Measurements from ENCODE around the gene KRT79. TPM values are rescaled to one million over a fixed set of nuclear protein-coding genes. Genes with fewer than 3 reads are reported as not detected.

The KRT79 gene
- total RNA-seq, 1 donor from 2014 or later = 0.10 TPM

DNA sequence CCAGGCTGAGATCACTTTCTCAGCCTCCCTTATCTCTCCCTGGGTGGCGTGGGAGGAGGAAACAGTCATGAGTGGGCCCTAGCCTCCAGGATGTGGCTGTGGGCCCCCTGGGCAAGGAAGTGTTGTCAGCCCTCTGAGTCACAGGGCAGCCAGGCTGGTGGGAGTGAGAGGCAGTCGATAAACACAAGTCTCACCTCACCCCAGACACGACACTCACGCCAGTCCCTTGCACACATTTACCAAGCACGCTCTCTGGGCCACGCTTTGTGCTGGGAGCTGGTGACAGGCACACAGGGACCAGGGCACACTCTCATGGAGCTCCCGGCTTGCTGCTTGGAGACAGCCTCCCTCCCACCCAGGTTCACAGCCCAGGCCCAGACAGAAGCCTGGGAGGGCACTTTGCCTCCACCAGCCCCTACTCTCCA lies 1.9 kb upstream of the KRT79 start:
- Mint-ChIP-seq H3K9me3 (ENCODE audit: low read depth) (no peaks in the 10 kb centered on the region), H3K36me3 (ENCODE audit: low read depth) (no peaks in the 10 kb centered on the region), H3K27me3 (ENCODE audit: low read depth) (peaks cover 2% of the 10 kb centered on the region), H3K4me3 (ENCODE audit: unreplicated experiment) (no peak overlapping the region), H3K27ac (ENCODE audit: unreplicated experiment) (peak overlapping the region; percentile 70), H3K4me1 (ENCODE audit: low read depth) (peaks cover 27% of the 10 kb centered on the region)
- TF ChIP-seq, protein P1, sequence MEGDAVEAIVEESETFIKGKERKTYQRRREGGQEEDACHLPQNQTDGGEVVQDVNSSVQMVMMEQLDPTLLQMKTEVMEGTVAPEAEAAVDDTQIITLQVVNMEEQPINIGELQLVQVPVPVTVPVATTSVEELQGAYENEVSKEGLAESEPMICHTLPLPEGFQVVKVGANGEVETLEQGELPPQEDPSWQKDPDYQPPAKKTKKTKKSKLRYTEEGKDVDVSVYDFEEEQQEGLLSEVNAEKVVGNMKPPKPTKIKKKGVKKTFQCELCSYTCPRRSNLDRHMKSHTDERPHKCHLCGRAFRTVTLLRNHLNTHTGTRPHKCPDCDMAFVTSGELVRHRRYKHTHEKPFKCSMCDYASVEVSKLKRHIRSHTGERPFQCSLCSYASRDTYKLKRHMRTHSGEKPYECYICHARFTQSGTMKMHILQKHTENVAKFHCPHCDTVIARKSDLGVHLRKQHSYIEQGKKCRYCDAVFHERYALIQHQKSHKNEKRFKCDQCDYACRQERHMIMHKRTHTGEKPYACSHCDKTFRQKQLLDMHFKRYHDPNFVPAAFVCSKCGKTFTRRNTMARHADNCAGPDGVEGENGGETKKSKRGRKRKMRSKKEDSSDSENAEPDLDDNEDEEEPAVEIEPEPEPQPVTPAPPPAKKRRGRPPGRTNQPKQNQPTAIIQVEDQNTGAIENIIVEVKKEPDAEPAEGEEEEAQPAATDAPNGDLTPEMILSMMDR (IDR thresholded peaks at IDR 0.05) = no peak
- peak; percentile 75 for DNase-seq (ENCODE audit: low spot score)

- TF ChIP-seq, protein P1 (IDR thresholded peaks at IDR 0.05) = no peak
- H3K27me3 Mint-ChIP-seq (ENCODE audit: low read depth) = peaks cover 2% of the 10 kb centered on the region
- no peak overlapping the region for H3K4me3 Mint-ChIP-seq (ENCODE audit: unreplicated experiment)
- no peaks in the 10 kb centered on the region for H3K36me3 Mint-ChIP-seq (ENCODE audit: low read depth)
- DNase-seq (ENCODE audit: low spot score) = peak; percentile 68
- H3K4me1 Mint-ChIP-seq (ENCODE audit: low read depth) = peaks cover 27% of the 10 kb centered on the region
- no peaks in the 10 kb centered on the region for H3K9me3 Mint-ChIP-seq (ENCODE audit: low read depth)
- peak overlapping the region; percentile 70 for H3K27ac Mint-ChIP-seq (ENCODE audit: unreplicated experiment)
Observed at GRCh38 chr12:52835271-52836041, 1.3 kb upstream of the KRT79 start.

DNA sequence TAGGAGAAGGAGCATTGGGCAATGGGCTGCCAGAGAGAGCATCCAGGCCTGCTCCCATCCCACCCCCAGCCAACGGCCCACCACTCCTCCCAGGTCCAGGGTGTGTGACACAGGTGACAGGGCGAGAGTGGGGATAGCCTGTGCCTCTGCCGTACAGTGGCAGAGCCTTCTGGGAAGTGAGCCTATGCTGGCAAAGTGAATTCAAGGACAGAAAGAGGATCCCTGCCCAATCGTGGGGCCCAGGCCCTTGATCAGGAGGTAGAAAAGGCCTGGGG lies 553 bp upstream of the KRT79 start:
- Mint-ChIP-seq H3K4me3 (ENCODE audit: unreplicated experiment) (no peak overlapping the region), H3K9me3 (ENCODE audit: low read depth) (no peaks in the 10 kb centered on the region), H3K27ac (ENCODE audit: unreplicated experiment) (no peak overlapping the region), H3K4me1 (ENCODE audit: low read depth) (peaks cover 27% of the 10 kb centered on the region), H3K27me3 (ENCODE audit: low read depth) (no peaks in the 10 kb centered on the region), H3K36me3 (ENCODE audit: low read depth) (no peaks in the 10 kb centered on the region)
- peak; percentile 61 for DNase-seq (ENCODE audit: low spot score)
- TF ChIP-seq, protein P1 (IDR thresholded peaks at IDR 0.05) = no peak

DNA sequence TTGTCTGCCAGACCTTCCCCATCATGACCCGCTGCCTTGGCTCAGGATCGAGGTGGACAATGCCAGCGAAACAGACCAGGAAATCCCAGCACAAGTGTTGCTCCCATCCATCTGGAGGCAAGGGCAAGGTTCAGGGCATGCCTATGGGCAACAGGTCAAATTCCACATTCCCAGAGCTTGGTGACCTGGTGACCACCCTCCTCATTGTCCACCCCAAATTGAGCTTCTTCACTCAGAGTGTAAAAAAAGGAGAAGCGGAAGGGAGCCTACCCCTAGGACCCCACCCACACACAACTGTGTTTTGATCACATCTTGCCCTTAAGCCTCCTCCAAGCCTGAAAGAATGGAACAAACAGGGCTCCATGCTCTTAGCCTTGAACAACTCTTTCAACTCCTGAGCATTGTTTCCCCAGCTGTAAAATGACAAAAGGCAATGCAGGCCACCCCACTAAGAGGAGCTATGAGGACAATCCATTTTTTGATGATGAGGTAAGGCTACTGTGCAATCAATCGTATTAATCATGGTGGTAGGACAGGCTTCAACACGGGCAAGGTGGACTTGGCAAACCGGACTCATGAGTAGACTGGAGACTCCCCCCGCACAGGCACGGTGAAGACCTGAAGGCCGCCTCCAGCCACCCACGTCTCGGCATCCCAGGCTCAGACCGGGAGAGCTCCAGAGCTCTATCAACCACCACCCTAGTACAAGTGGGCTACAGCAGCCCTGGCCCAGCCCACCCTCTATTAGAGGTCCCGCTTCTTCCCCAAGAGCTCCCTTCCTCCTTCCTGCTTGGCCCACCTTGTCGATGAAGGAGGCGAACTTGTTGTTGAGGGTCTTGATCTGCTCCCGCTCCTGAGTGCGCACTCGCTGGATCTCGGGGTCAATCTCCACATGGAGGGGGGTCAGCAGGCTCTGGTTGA lies 866 bp downstream of the KRT79 start:
- H3K4me3 Mint-ChIP-seq (ENCODE audit: unreplicated experiment) = no peak overlapping the region
- H3K27ac Mint-ChIP-seq (ENCODE audit: unreplicated experiment) = no peak overlapping the region
- peaks cover 30% of the 10 kb centered on the region for H3K4me1 Mint-ChIP-seq (ENCODE audit: low read depth)
- H3K27me3 Mint-ChIP-seq (ENCODE audit: low read depth) = no peaks in the 10 kb centered on the region
- H3K9me3 Mint-ChIP-seq (ENCODE audit: low read depth) = no peaks in the 10 kb centered on the region
- no peaks in the 10 kb centered on the region for H3K36me3 Mint-ChIP-seq (ENCODE audit: low read depth)
- TF ChIP-seq, protein P1 (IDR thresholded peaks at IDR 0.05) = no peak
- peak; percentile 32 for DNase-seq (ENCODE audit: low spot score)

GRCh38 chr12:52832451-52832850 lies 1.7 kb downstream of the KRT79 start:
- H3K27me3 Mint-ChIP-seq (ENCODE audit: low read depth) = no peaks in the 10 kb centered on the region
- no peaks in the 10 kb centered on the region for H3K9me3 Mint-ChIP-seq (ENCODE audit: low read depth)
- no peak overlapping the region for H3K4me3 Mint-ChIP-seq (ENCODE audit: unreplicated experiment)
- peaks cover 27% of the 10 kb centered on the region for H3K4me1 Mint-ChIP-seq (ENCODE audit: low read depth)
- TF ChIP-seq, protein P1 (IDR thresholded peaks at IDR 0.05) = no peak
- H3K36me3 Mint-ChIP-seq (ENCODE audit: low read depth) = no peaks in the 10 kb centered on the region
- H3K27ac Mint-ChIP-seq (ENCODE audit: unreplicated experiment) = no peak overlapping the region
- DNase-seq (ENCODE audit: low spot score) = peak; percentile 19

Data from chondrocyte (in vitro differentiated cells).